ENCODE results near the gene TAS2R14. TPM values are rescaled to one million over a fixed set of nuclear protein-coding genes. Genes with fewer than 3 reads are reported as not detected.

TAS2R14 gene
- total RNA-seq = 1.5 and 3.7 TPM in 2 replicates

GRCh38 chr12:10939163-10939562 lies at the start of gene TAS2R14:
Gene TAS2R14, minus strand, starts transcription at chr12:10939263. Its CDS starts 56 bp downstream, at chr12:10939207.

GRCh38 chr12:10986812-10987211 lies 47.7 kb upstream of the TAS2R14 start, which contains the start of gene TAS2R50:
Gene TAS2R50, minus strand, starts transcription at chr12:10986912. Its CDS starts 52 bp downstream, at chr12:10986860.

GRCh38 chr12:10928746-10929286 lies 10.2 kb downstream of the TAS2R14 start, which contains the start of gene PRH2:
Gene PRH2, plus strand, starts transcription at chr12:10929236. Its CDS starts 38 bp downstream, at chr12:10929274.

GRCh38 chr12:10909462-10909861 lies 29.6 kb downstream of the TAS2R14 start, which contains the start of gene TAS2R13:
Gene TAS2R13, minus strand, starts transcription at chr12:10909562. Its CDS starts 264 bp downstream, at chr12:10909298.

Other genes starting within 250 kb of the TAS2R14 start
- gene YBX3, start 215.9 kb downstream of the TAS2R14 start, total RNA-seq = 64.5 and 153 TPM in 2 replicates
- gene TAS2R7, start 136.6 kb downstream of the TAS2R14 start, total RNA-seq = under 0.01 TPM in 1 of 2 replicates, not detected in the other
- gene TAS2R8, start 132.0 kb downstream of the TAS2R14 start, total RNA-seq = under 0.01 TPM in 1 of 2 replicates, not detected in the other
- gene TAS2R9, start 129.1 kb downstream of the TAS2R14 start, total RNA-seq = not detected in 2 replicates
- gene TAS2R10, start 112.9 kb downstream of the TAS2R14 start, total RNA-seq = under 0.01 and 0.19 TPM in 2 replicates
- 0.28 and 1.2 TPM in 2 replicates for gene PRR4, start 89.8 kb downstream of the TAS2R14 start, total RNA-seq
- gene PRH1, start 55.0 kb downstream of the TAS2R14 start, total RNA-seq = 7.3 and 18.3 TPM in 2 replicates
- gene TAS2R13, start 29.7 kb downstream of the TAS2R14 start, total RNA-seq = 0.58 and 1.1 TPM in 2 replicates
- gene PRH2, start 10.0 kb downstream of the TAS2R14 start, total RNA-seq = 0.19 TPM in 1 of 2 replicates, not detected in the other
- gene TAS2R50, start 47.6 kb upstream of the TAS2R14 start, total RNA-seq = 1.5 and 3.1 TPM in 2 replicates
- 1.2 and 4.2 TPM in 2 replicates for gene TAS2R20, start 59.0 kb upstream of the TAS2R14 start, total RNA-seq
- 2.1 and 7.3 TPM in 2 replicates for gene TAS2R19, start 83.4 kb upstream of the TAS2R14 start, total RNA-seq
- 2.5 and 5.6 TPM in 2 replicates for gene TAS2R31, start 92.1 kb upstream of the TAS2R14 start, total RNA-seq
- gene TAS2R46, start 123.0 kb upstream of the TAS2R14 start, total RNA-seq = 1.5 and 2.8 TPM in 2 replicates
- 0.19 and 1.4 TPM in 2 replicates for gene TAS2R43, start 153.1 kb upstream of the TAS2R14 start, total RNA-seq
- 2.7 and 4.2 TPM in 2 replicates for gene TAS2R30, start 195.4 kb upstream of the TAS2R14 start, total RNA-seq
- gene SMIM10L1, start 231.9 kb upstream of the TAS2R14 start, total RNA-seq = 5.9 and 7.3 TPM in 2 replicates
- not detected in 2 replicates for gene TAS2R42, start 247.7 kb upstream of the TAS2R14 start, total RNA-seq